PC-3 (cell line): ENCODE data around the gene DUSP19. TPM values are rescaled to one million over a fixed set of nuclear protein-coding genes. Genes with fewer than 3 reads are reported as not detected.

ENCODE experiments used
- ATAC-seq: fragments of 200-7000 bp; cut with Tn5 transposase; 2 replicates; pipeline ENCODE4 v1.9.1; 2020; ENCODE audit warnings: mild to moderate bottlenecking, moderate library complexity
- BruUV-seq: library from RNA; stranded (reverse); fragments of 400-500 nt; replicated peaks from 2 replicates; lab custom pipeline; 2021; lab: Mats Ljungman, UMichigan
- CTCF ChIA-PET: fragments of 300-600 bp; sonication (Branson Sonifier 250); formaldehyde crosslinking; loops from one replicate; lab custom pipeline; 2022; ENCODE audit warnings: antibody characterized with exemption; lab: Charles Lee
- POLR2A ChIA-PET: fragments of 300-600 bp; sonication (Branson Sonifier 250); formaldehyde crosslinking; loops from one replicate; lab custom pipeline; 2022; ENCODE audit warnings: antibody characterized with exemption; ENCODE audit not compliant: unreplicated experiment; lab: Charles Lee
- DNase-seq: peaks from one replicate; pipeline ENCODE4 v3.0.0-alpha.2; 2015
- H2AFZ ChIP-seq: fragments of 300-600 bp; sonication (generic); 2 replicates; pipeline ENCODE4 v1.6.0; 2016; ENCODE audit warnings: antibody characterized with exemption, low read length
- H3F3A ChIP-seq: fragments of 300-600 bp; sonication (generic); one replicate; pipeline ENCODE4 v1.6.0; 2017; ENCODE audit warnings: antibody characterized with exemption, low read length, control low read depth, mild to moderate bottlenecking; ENCODE audit not compliant: unreplicated experiment
- H3K27ac ChIP-seq: fragments of 300-600 bp; sonication (generic); 2 replicates; pipeline ENCODE4 v1.5.1; 2016; ENCODE audit warnings: mild to moderate bottlenecking, low read length
- H3K27me3 ChIP-seq: fragments of 300-600 bp; sonication (generic); 2 replicates; pipeline ENCODE4 v1.6.1; 2016; ENCODE audit warnings: low read length, mixed read lengths
- H3K36me3 ChIP-seq: fragments of 300-600 bp; sonication (generic); 2 replicates; pipeline ENCODE4 v1.6.1; 2016; ENCODE audit warnings: low read depth, mixed run types, low read length, mixed read lengths
- H3K4me1 ChIP-seq: fragments of 300-600 bp; sonication (generic); 2 replicates; pipeline ENCODE4 v1.5.1; 2016; ENCODE audit warnings: low read length; ENCODE audit not compliant: insufficient read depth
- H3K4me2 ChIP-seq: fragments of 300-600 bp; sonication (generic); 2 replicates; pipeline ENCODE4 v1.6.0; 2016; ENCODE audit warnings: low read length
- H3K4me3 ChIP-seq: fragments of 300-600 bp; sonication (generic); 2 replicates; pipeline ENCODE4 v1.5.1; 2016; ENCODE audit warnings: mild to moderate bottlenecking, low read length, mixed read lengths
- H3K79me2 ChIP-seq: fragments of 300-600 bp; sonication (generic); 2 replicates; pipeline ENCODE4 v1.6.1; 2017; ENCODE audit warnings: low read length, mixed read lengths
- H3K9ac ChIP-seq: fragments of 300-600 bp; sonication (generic); 2 replicates; pipeline ENCODE4 v1.6.0; 2016; ENCODE audit warnings: mild to moderate bottlenecking, low read length
- H3K9me2 ChIP-seq: fragments of 300-600 bp; sonication (generic); replicated peaks from 2 replicates; pipeline ENCODE4 v1.6.1; 2016; ENCODE audit warnings: mixed run types, low read length, mixed read lengths
- H3K9me3 ChIP-seq: fragments of 300-600 bp; sonication (generic); 2 replicates; pipeline ENCODE4 v1.6.1; 2016; ENCODE audit warnings: low read length, mixed read lengths
- H4K20me1 ChIP-seq: fragments of 300-600 bp; sonication (generic); 2 replicates; pipeline ENCODE4 v1.6.1; 2016; ENCODE audit warnings: low read length, mixed read lengths
- EZH2 ChIP-seq: fragments of 300-600 bp; sonication (generic); IDR thresholded peaks from one replicate; pipeline ENCODE4 v1.6.1; 2017; ENCODE audit warnings: antibody characterized with exemption, mild to moderate bottlenecking, low read length; ENCODE audit not compliant: unreplicated experiment
- EZH2phosphoT487 ChIP-seq: fragments of 300-600 bp; sonication (generic); IDR thresholded peaks from 2 replicates; pipeline ENCODE4 v1.6.1; 2018; ENCODE audit warnings: mild to moderate bottlenecking, antibody characterized with exemption, low read length, borderline replicate concordance
- intact Hi-C: fragments of 100-400 bp; cut with micrococcal nuclease; formaldehyde crosslinking; loops from 2 replicates; pipeline ENCODE4 v1.9.0; 2023
- total RNA-seq: library from RNA; depleted of rRNA; stranded (reverse); fragments of >200 nt; gene quantifications from 2 replicates; pipeline ENCODE4 v1.2.3, GENCODE V29; 2014
- TF ChIP-seq, protein P1 (sequence below): fragments of 300-600 bp; sonication (generic); conservative IDR thresholded peaks from 2 replicates; pipeline ENCODE4 v1.5.1; 2017; ENCODE audit warnings: antibody characterized with exemption, low read depth, mild to moderate bottlenecking, low read length

The DUSP19 gene
- total RNA-seq, 1 experiment from 2014 or later, result 0.51 TPM

DNA sequence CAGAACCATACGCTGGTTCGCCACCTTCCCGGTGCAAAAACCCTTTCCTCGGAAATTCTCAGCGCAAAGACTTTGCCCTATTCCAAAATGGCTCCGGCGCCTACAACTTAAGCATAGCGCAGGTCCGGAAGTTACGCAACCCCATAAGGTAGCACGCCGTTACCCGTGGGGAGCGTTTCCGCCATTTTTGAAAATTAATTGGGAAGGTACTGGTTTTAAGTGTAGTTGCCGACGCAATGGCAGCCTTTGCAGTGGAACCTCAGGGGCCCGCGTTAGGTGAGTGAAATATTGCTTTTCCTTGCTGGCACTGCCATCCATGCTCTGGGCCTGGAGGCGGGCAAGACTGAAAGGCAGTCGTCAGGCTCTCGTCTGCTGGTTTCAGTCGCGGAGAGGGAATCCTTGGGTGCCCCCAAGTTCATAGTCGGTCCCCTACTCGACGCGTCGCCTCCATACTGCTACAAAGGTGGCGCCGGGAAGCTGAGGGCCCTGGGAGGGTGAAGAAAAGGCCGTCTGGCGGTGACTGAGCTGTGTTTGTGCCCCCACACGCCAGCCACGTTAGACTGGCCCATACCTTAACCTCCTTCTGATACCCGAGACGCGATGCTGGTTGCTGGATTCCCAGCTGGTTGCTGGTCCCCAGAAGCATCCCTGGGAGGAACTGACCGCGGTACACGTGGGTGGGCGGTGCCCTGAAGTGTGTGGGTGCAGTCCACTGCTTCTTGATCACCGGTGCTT is 45.8 kb downstream of the DUSP19 start, which contains the start of gene NUP35:
Gene NUP35, plus strand, starts transcription at position 222 of the 735 bp plus-strand sequence. Its CDS starts 15 bp downstream, at position 237.
- CTCF ChIA-PET, result no interaction called here
- peak; percentile 85 for ATAC-seq

DNA sequence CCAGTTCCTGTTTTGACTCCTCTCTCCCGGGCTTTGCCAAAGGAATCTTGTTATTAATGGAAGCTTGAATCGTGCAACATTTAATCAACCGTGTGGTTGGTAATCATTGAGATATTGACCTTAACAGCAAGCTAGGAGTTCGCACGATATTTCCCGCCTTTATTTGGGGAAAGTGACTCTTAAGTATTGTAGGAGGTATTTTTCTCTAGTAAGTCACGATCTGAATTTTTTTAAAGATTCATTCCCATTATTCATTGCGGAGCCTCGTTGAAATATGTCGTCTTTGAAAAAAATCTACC is 46.4 kb downstream of the DUSP19 start:
- Histone ChIP-seq H3K27me3 (no peaks in the 10 kb centered on the region), H3K4me1 (peaks cover 15% of the 10 kb centered on the region), H3K9me2 (no peaks in the 10 kb centered on the region), H3K79me2 (peaks cover 55% of the 10 kb centered on the region), H3K9me3 (no peaks in the 10 kb centered on the region), H3K9ac (peak overlapping the region; percentile 94), H3K4me3 (peak overlapping the region; percentile 85), H4K20me1 (peaks cover 21% of the 10 kb centered on the region), H3K36me3 (peaks cover 14% of the 10 kb centered on the region), H3F3A (no peaks in the 10 kb centered on the region), H3K27ac (peak overlapping the region; percentile 92), H2AFZ (peak overlapping the region; percentile 90), H3K4me2 (peak overlapping the region; percentile 88)
- POLR2A ChIA-PET, result interaction anchor here (0.6 kb wide), 1 partner anchor 99 kb away, joined by 12 read pairs; no protein-coding TSS in a partner anchor
- intact Hi-C loops, result loop anchor here (1.0 to 2.0 kb wide), 3 partner anchors 31 to 86 kb away; partner anchors contain the start of genes DUSP19 and NCKAP1
- DNase-seq (no peak), ATAC-seq (no peak)
- BruUV-seq, result no TSS peak
- TF ChIP-seq, protein P1, sequence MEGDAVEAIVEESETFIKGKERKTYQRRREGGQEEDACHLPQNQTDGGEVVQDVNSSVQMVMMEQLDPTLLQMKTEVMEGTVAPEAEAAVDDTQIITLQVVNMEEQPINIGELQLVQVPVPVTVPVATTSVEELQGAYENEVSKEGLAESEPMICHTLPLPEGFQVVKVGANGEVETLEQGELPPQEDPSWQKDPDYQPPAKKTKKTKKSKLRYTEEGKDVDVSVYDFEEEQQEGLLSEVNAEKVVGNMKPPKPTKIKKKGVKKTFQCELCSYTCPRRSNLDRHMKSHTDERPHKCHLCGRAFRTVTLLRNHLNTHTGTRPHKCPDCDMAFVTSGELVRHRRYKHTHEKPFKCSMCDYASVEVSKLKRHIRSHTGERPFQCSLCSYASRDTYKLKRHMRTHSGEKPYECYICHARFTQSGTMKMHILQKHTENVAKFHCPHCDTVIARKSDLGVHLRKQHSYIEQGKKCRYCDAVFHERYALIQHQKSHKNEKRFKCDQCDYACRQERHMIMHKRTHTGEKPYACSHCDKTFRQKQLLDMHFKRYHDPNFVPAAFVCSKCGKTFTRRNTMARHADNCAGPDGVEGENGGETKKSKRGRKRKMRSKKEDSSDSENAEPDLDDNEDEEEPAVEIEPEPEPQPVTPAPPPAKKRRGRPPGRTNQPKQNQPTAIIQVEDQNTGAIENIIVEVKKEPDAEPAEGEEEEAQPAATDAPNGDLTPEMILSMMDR, result no peak
- TF ChIP-seq EZH2phosphoT487 (no peak), EZH2 (no peak)
- CTCF ChIA-PET, result no interaction called here

More for the DNA sequence above, 45.8 kb downstream of the DUSP19 start, which contains the start of gene NUP35:
- Histone ChIP-seq H3F3A (no peaks in the 10 kb centered on the region), H3K79me2 (peaks cover 50% of the 10 kb centered on the region), H3K9me2 (no peaks in the 10 kb centered on the region), H3K27me3 (no peaks in the 10 kb centered on the region), H3K9ac (peak within 1 kb of the TSS; percentile 94), H3K4me2 (peak within 1 kb of the TSS; percentile 88), H3K9me3 (no peaks in the 10 kb centered on the region), H3K27ac (peak within 1 kb of the TSS; percentile 92), H2AFZ (peak within 1 kb of the TSS; percentile 90), H3K4me3 (peak within 1 kb of the TSS; percentile 85), H3K36me3 (peaks cover 9% of the 10 kb centered on the region), H4K20me1 (peaks cover 21% of the 10 kb centered on the region), H3K4me1 (peaks cover 15% of the 10 kb centered on the region)
- POLR2A ChIA-PET, result interaction anchor here (0.6 kb wide), 1 partner anchor 98 kb away, joined by 12 read pairs; no protein-coding TSS in a partner anchor
- TF ChIP-seq EZH2phosphoT487 (no peak), EZH2 (no peak)
- TF ChIP-seq, protein P1, result no peak
- peak; percentile 97 for DNase-seq
- intact Hi-C loops, result loop anchor here (1.0 to 2.0 kb wide), 3 partner anchors 30 to 86 kb away; partner anchors contain the start of genes DUSP19 and NCKAP1
- TSS peak; percentile 93 for BruUV-seq
